Measurements from ENCODE around the gene HCAR3.

Gene HCAR3

DNA sequence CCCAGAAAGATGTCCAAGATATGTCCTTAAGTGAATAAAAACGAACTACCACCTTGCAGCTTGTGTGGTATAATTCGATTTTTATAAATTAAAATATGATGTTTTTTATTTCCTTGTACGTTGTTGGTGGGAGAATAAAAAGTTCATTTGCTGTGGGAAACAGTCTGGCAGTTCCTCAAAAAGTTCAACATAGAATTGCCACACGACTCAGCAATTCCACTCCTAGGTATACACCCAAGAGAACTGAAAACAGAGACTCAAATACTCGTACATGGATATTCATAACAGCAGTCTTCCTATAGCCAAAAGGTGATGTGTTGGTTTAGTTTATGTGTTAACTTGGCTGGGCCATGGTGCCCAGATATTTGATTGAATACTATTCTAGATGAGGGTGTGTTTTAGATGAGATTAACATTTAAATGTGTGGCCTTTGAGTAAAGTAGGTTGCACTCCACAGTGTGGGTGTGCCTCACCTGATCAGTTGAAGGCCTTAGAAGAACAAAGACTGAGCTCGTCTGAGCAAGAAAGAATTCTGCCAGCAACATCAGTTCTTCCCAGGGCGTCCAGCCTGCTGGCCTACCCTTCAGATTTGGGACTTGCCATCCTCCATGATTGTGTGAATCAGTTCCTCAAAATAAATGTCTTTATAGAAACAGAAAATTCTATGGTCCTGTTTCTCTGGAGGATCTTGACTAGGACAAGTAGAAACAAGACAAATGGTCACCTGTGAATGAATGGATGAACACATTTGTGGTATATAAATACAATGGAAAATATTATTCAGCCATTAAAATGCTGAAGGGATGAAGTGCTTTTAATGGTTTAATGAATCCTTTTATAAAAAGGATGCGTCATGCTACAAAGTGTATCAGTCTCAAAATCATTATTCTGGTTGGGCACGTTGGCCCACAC lies 30.9 kb upstream of the HCAR3 start:
- CTCF ChIA-PET = interaction anchor here (1.1 to 1.2 kb wide), 2 partner anchors 109 to 110 kb away, joined by 3 read pairs; no protein-coding TSS in a partner anchor

DNA sequence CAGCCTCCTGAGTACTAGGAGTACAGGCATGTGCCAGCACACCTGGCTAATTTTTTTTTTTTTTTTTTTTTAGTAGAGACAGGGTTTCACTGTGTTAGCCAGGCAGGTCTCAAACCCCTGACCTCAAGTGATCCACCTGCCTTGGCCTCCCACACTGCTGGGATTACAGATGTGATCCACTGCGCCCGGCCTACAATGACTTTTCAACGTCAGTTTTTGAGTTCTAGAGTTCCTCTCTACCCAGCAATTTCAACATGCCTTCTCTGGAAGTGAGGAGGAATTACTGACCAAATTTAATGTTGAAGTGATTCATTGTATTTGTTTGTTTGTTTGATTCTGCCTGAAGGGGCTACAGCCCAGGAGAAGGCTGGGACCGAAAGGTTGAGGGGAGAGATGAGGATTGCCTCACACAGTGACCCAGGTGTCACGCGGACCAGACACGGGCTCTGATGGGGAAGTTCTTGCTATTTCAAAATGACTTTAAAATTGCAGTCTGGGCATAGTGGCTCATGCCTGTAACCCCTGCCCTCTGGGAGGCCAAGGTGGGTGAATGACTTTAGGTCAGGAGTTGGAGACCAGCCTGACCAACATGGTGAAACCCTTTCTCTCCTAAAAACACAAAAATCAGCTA lies 27.4 kb upstream of the HCAR3 start:
- CTCF ChIA-PET = no interaction called here
- no peak for DNase-seq (ENCODE audit: extremely low spot score)
- TF ChIP-seq, protein P1, sequence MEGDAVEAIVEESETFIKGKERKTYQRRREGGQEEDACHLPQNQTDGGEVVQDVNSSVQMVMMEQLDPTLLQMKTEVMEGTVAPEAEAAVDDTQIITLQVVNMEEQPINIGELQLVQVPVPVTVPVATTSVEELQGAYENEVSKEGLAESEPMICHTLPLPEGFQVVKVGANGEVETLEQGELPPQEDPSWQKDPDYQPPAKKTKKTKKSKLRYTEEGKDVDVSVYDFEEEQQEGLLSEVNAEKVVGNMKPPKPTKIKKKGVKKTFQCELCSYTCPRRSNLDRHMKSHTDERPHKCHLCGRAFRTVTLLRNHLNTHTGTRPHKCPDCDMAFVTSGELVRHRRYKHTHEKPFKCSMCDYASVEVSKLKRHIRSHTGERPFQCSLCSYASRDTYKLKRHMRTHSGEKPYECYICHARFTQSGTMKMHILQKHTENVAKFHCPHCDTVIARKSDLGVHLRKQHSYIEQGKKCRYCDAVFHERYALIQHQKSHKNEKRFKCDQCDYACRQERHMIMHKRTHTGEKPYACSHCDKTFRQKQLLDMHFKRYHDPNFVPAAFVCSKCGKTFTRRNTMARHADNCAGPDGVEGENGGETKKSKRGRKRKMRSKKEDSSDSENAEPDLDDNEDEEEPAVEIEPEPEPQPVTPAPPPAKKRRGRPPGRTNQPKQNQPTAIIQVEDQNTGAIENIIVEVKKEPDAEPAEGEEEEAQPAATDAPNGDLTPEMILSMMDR (IDR thresholded peaks at IDR 0.05; ENCODE audit: control extremely low read depth, extremely low read depth, low read depth, missing control alignments) = no peak
- POLR2A ChIA-PET = no interaction called here

More for the DNA sequence above, 30.9 kb upstream of the HCAR3 start:
- POLR2A ChIA-PET = no interaction called here
- DNase-seq (ENCODE audit: extremely low spot score) = no peak
- TF ChIP-seq, protein P1 (IDR thresholded peaks at IDR 0.05; ENCODE audit: control extremely low read depth, extremely low read depth, low read depth, missing control alignments) = no peak

DNA sequence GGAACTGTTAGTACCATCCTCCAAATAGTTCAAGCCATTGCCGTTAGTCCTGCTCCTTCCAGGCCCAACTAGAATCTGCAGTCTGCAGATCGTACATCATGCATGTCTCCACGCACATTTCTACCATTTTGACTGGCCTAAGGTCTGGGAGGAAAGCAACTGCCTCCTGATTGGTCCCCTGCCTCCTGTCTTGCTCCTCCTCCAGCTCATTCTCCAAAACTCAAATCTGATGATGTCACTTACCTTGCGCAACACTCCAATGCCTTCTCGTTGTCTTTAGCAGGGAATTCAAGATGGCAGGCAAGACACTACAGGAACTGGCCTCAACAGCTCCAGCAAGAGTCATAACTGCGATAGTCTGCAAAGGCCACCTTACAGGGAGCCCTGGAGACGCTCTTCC lies 23.7 kb upstream of the HCAR3 start:
- ChIA-PET CTCF (no interaction called here), POLR2A (no interaction called here)

DNA sequence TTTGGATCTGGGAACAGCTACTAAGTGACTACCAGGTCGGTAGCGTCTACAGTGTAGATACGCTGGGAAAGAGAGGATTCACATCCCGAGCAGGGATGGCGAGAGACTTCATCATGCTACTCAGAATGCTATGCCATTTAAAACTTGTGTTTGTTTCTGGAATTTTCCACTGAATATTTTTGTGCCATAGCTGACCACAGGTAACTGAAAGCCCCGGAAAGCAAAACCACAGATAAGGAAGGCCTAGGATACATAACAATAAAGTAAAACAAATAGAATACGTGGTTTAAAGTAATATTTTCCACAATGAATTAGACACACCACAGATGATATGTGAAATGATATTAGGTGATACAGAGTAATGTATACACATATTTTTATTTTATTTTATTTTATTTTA lies 22.0 kb upstream of the HCAR3 start:
- TF ChIP-seq, protein P1 (IDR thresholded peaks at IDR 0.05; ENCODE audit: control extremely low read depth, extremely low read depth, low read depth, missing control alignments) = no peak
- no peak for DNase-seq (ENCODE audit: extremely low spot score)
- POLR2A ChIA-PET = interaction anchor here (0.5 kb wide), 1 partner anchor 1090 kb away, joined by 3 read pairs; no protein-coding TSS in a partner anchor
- CTCF ChIA-PET = interaction anchor here (1.3 kb wide), 1 partner anchor 11 kb away, joined by 4 read pairs; no protein-coding TSS in a partner anchor

More for the DNA sequence above, 23.7 kb upstream of the HCAR3 start:
- TF ChIP-seq, protein P1 (IDR thresholded peaks at IDR 0.05; ENCODE audit: control extremely low read depth, extremely low read depth, low read depth, missing control alignments) = no peak
- no peak for DNase-seq (ENCODE audit: extremely low spot score)

DNA sequence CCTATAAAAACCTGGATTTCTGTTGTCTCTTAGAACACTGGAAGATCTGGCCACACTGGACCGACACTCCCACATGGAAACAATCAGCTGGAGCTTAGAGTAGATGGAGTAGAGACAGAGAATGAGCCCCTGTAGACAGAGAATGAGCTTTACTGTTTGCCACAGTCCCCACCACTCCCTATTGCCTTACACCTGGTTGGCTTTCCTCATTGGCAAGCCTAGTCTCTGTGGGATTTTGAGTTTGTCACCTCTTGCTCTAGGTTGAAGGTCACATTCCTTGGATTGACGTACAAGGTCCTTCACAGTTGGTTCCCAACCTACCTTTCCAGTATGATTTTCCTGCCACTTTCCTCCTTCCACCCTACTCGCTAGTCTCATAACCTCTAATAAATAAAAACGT lies 16.0 kb upstream of the HCAR3 start:
- no peak for DNase-seq (ENCODE audit: extremely low spot score)
- TF ChIP-seq, protein P1 (IDR thresholded peaks at IDR 0.05; ENCODE audit: control extremely low read depth, extremely low read depth, low read depth, missing control alignments) = no peak
- ChIA-PET POLR2A (no interaction called here), CTCF (interaction anchor here (0.9 to 1.0 kb wide), 2 partner anchors 13 to 334 kb away, joined by 3 read pairs; no protein-coding TSS in a partner anchor)

DNA sequence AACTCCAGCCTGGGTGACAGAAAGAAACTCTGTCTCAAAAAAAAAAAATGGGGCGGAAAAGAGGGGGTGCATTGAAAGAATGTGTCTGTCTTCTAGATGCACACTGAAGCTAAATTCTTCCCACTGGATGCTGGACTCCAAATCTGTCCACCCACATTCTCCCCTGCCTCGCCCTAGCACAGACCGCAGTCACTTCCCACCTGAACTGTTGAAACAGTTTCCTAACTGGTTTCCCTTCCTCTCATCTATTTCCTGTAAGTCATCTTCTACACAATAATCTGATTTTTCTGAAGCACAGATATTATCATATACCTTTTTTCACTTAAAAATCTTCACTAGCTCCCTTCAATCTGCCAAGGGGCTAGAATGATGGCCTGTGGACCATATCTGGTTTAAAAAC lies 15.6 kb upstream of the HCAR3 start:
- CTCF ChIA-PET = interaction anchor here (0.9 kb wide), 1 partner anchor 13 kb away, joined by 3 read pairs; no protein-coding TSS in a partner anchor
- POLR2A ChIA-PET = interaction anchor here (0.6 kb wide), 1 partner anchor 19 kb away, joined by 3 read pairs; no protein-coding TSS in a partner anchor
- no peak for DNase-seq (ENCODE audit: extremely low spot score)

More for the DNA sequence above, 15.6 kb upstream of the HCAR3 start:
- TF ChIP-seq, protein P1 (IDR thresholded peaks at IDR 0.05; ENCODE audit: control extremely low read depth, extremely low read depth, low read depth, missing control alignments) = no peak

Measured in GM10248 (cell line).